HG03520 (cell line): Measurements from ENCODE around the gene LHFPL4.

Experiments used
- ATAC-seq: cut with Tn5 transposase; IDR thresholded peaks from one replicate; pipeline ENCODE4 v1.9.1; 2021; ENCODE audit warnings: mild to moderate bottlenecking, moderate library complexity; ENCODE audit not compliant: unreplicated experiment

The LHFPL4 gene

GRCh38 chr3:9476935-9477334 lies 76.7 kb downstream of the LHFPL4 start:
- ATAC-seq: no peak

GRCh38 chr3:9474482-9474881 lies 79.1 kb downstream of the LHFPL4 start:
- no peak for ATAC-seq

GRCh38 chr3:9473496-9474065 lies 80.0 kb downstream of the LHFPL4 start:
- ATAC-seq: no peak

GRCh38 chr3:9469986-9470385 lies 83.6 kb downstream of the LHFPL4 start:
- ATAC-seq: no peak

GRCh38 chr3:9468460-9468859 lies 85.2 kb downstream of the LHFPL4 start:
- ATAC-seq: no peak

GRCh38 chr3:9467451-9467850 lies 86.2 kb downstream of the LHFPL4 start:
- ATAC-seq: no peak

GRCh38 chr3:9455596-9456131 lies 98.0 kb downstream of the LHFPL4 start:
- no peak for ATAC-seq

GRCh38 chr3:9452417-9452816 lies 101.2 kb downstream of the LHFPL4 start:
- no peak for ATAC-seq

GRCh38 chr3:9450991-9451390 lies 102.6 kb downstream of the LHFPL4 start:
- ATAC-seq: no peak

GRCh38 chr3:9450126-9450525 lies 103.5 kb downstream of the LHFPL4 start:
- ATAC-seq: no peak

GRCh38 chr3:9448643-9449042 lies 105.0 kb downstream of the LHFPL4 start:
- no peak for ATAC-seq
